ENCODE results near the gene NRM. TPM values are rescaled to one million over a fixed set of nuclear protein-coding genes. Genes with fewer than 3 reads are reported as not detected.

NRM gene
- total RNA-seq, 1 donor from 2014 or later: 9.5 TPM

DNA sequence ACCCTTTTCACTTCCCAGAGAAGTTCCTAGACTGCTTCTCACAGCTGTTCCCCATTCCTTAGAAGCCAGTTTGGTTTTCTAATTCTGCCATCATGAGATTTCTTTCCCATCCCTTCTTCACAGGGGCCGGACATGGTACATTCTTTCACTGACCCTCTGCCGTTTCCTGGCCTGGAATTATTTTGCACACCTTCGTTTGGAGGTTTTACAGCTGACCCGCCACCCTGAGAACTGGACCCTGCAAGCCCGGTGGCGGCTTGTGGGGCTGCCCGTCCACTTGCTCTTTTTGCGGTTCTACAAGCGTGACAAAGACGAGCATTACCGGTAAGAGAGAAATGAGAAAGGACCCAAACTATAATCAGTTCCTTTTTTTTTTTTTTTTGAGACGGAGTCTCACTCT lies 39.6 kb downstream of the NRM start:
- Histone ChIP-seq H3K27ac (no peak overlapping the region), H3K36me3 (peaks cover 55% of the 10 kb centered on the region), H3K4me1 (peaks cover 6% of the 10 kb centered on the region), H3K9me3 (no peaks in the 10 kb centered on the region), H3K27me3 (no peaks in the 10 kb centered on the region), H3K4me3 (no peak overlapping the region)
- no peak for ATAC-seq
- TF ChIP-seq, protein P1, sequence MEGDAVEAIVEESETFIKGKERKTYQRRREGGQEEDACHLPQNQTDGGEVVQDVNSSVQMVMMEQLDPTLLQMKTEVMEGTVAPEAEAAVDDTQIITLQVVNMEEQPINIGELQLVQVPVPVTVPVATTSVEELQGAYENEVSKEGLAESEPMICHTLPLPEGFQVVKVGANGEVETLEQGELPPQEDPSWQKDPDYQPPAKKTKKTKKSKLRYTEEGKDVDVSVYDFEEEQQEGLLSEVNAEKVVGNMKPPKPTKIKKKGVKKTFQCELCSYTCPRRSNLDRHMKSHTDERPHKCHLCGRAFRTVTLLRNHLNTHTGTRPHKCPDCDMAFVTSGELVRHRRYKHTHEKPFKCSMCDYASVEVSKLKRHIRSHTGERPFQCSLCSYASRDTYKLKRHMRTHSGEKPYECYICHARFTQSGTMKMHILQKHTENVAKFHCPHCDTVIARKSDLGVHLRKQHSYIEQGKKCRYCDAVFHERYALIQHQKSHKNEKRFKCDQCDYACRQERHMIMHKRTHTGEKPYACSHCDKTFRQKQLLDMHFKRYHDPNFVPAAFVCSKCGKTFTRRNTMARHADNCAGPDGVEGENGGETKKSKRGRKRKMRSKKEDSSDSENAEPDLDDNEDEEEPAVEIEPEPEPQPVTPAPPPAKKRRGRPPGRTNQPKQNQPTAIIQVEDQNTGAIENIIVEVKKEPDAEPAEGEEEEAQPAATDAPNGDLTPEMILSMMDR (IDR thresholded peaks at IDR 0.05): no peak
- no peak for DNase-seq
- intact Hi-C loops (cut with DNase I): no loop called here

DNA sequence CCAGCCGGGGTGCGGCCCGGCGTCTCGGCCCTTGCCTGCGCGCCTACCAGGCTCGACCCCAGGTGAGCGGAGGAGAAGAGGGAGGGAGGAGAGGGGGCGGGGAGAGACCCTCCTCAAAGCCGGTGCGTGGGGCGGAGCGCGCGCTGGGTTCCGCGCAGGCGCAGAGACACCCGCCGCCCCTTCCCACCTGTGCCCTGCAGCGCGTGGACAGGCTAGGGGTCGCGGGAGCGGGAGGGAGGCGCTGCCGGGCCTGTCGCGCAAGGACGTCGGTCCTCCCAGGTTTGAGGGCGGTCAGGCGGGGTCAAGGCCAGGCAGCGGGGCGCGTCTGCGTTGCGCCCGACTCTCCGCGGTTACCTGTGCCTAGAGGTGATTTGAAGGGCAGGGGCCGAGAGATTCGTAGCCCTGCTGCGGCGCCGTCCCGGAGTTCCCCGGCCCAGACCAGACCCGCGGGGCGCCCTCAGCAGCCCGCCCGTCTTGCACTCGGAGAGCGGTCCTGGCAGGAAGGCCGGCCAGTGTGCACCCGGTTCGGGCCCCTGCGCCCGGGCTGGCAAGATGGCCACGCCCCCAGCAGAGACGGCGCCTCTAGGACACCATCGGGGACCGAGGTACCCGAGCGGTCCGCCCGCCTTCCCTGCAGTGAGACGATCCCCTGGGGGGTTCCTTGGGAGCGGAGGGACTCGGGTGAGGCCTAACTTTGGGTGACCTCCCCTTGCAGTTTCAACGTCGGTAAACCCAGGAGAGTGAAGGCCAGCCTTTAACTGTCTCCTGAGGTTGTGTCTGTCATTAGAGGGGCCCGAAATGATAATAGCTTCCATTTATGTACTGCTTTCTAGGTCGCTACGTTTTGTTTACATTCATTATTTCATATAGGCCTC lies 43.3 kb downstream of the NRM start:
- Histone ChIP-seq H3K4me1 (peaks cover 6% of the 10 kb centered on the region), H3K27me3 (no peaks in the 10 kb centered on the region), H3K4me3 (peak overlapping the region; percentile 98), H3K36me3 (peaks cover 29% of the 10 kb centered on the region), H3K9me3 (no peaks in the 10 kb centered on the region), H3K27ac (peak overlapping the region; percentile 88)
- ATAC-seq (peak; percentile 88), DNase-seq (peak; percentile 91)
- intact Hi-C loops (cut with DNase I): no loop called here
- TF ChIP-seq, protein P1 (IDR thresholded peaks at IDR 0.05): no peak

DNA sequence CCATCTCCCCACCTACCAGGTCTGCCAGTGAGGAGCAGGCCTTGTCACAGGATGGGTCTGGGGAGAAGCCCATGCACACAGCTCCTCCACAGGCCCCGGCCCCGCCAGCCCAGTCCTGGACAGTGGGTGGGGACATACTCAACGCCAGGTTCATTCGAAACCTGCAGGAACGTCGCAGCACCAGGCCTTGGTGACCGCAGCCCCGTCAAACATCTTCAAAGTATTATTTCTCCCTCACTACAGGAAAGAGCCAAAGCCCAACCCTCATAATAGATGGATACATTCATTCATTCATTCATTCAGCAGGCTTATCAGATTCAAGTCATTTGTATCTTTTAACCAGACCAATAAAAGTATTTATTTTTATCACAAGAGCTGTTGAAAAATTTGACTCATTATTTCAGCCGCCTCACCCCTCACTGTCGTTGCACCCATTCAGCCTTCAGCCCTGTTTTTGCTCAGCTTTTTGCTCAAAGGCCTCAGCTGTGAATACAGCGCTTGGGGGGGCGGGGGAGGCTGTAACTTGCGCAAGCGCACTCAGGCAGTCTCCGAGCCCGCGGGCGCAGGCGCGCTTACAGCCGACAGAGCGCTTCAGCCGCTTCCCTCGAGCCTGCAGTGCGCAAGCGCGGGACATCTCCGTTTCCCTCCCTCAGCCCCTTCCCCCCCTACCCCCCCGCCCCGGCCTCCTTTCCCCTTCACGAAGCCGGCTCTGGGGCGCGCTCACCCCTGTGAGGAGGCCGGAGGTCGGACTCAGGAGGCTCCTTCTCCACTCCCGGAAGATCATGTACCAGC lies 44.1 kb downstream of the NRM start, which contains the start of gene C6orf136:
Gene C6orf136 (plus strand): TSS at position 684 of the 792 bp plus-strand sequence. CDS start 99 bp downstream, at position 783.
- peaks cover 6% of the 10 kb centered on the region for H3K4me1 ChIP-seq
- peak within 1 kb of the TSS; percentile 88 for H3K27ac ChIP-seq
- ATAC-seq (peak; percentile 94), DNase-seq (peak; percentile 96)
- peak within 1 kb of the TSS; percentile 98 for H3K4me3 ChIP-seq
- intact Hi-C loops (cut with DNase I): no loop called here
- H3K9me3 ChIP-seq: no peaks in the 10 kb centered on the region
- no peaks in the 10 kb centered on the region for H3K27me3 ChIP-seq
- TF ChIP-seq, protein P1 (IDR thresholded peaks at IDR 0.05): no peak
- H3K36me3 ChIP-seq: peaks cover 24% of the 10 kb centered on the region

DNA sequence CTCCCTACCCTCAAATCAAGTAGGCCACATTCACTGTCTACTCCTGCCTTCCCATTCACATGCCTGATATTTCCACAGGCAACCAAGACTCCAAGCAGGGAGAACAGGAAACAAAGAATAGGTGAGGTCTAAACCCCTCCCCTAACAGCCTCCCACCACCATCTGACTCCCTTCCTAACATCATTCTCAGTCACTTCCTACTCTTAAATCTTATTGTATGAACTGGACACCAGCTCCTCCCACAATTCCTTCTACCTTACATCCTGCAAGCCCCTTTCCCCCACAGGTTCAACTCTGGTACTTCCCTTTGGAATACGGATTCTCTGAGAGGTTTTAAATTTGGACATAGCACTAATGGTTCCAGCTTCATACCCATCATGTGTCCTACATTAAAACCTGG lies 44.8 kb downstream of the NRM start:
- ATAC-seq: no peak
- no peaks in the 10 kb centered on the region for H3K27me3 ChIP-seq

DNA sequence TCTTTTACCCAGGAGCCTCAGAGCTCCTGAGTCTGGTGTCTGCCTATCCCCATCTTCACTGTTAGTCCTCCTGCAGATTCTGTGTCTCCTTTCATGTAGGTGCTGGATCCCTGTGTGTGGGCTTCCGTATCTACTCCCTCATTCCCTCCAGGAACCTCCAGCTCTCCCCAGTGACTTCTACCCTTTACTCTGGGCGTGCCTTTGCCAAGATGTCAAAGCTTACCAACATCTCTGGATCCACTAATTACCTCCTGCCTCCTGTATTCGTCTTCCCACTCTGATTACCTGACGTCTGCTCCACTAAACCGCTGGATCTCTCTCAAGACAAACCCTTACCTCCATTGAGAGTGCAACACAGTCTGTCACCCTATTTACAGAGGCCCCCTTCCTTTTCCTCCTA lies 46.0 kb downstream of the NRM start:
- Histone ChIP-seq H3K27ac (no peak overlapping the region), H3K4me3 (no peak overlapping the region), H3K9me3 (no peaks in the 10 kb centered on the region), H3K4me1 (peaks cover 6% of the 10 kb centered on the region), H3K27me3 (no peaks in the 10 kb centered on the region), H3K36me3 (peaks cover 31% of the 10 kb centered on the region)
- intact Hi-C loops (cut with DNase I): no loop called here
- DNase-seq: no peak
- ATAC-seq: no peak
- TF ChIP-seq, protein P1 (IDR thresholded peaks at IDR 0.05): no peak

More for the DNA sequence above, 44.8 kb downstream of the NRM start:
- intact Hi-C loops (cut with DNase I): no loop called here
- peaks cover 24% of the 10 kb centered on the region for H3K36me3 ChIP-seq
- H3K4me1 ChIP-seq: peaks cover 6% of the 10 kb centered on the region
- H3K4me3 ChIP-seq: no peak overlapping the region
- TF ChIP-seq, protein P1 (IDR thresholded peaks at IDR 0.05): no peak
- no peaks in the 10 kb centered on the region for H3K9me3 ChIP-seq
- DNase-seq: no peak
- H3K27ac ChIP-seq: no peak overlapping the region

Data from upper lobe of right lung (tissue), 1 donor.